H9 (cell line): Measurements from ENCODE around the gene FNIP1. TPM values are rescaled to one million over a fixed set of nuclear protein-coding genes. Genes with fewer than 3 reads are reported as not detected.

Source experiments
- DNase-seq: peaks from one replicate; pipeline ENCODE4 v3.0.0-alpha.2; 2017
- H2AFZ ChIP-seq: one replicate; pipeline ENCODE4 v1.6.1; 2013; ENCODE audit warnings: mild to moderate bottlenecking, low read length, control low read depth, moderate library complexity
- H2AK5ac ChIP-seq: 2 replicates; pipeline ENCODE4 v1.6.1; 2013; ENCODE audit warnings: low read length, control low read depth, mixed read lengths; ENCODE audit not compliant: insufficient read length
- H2BK120ac ChIP-seq: one replicate; pipeline ENCODE4 v1.6.1; 2013; ENCODE audit warnings: low read depth, mild to moderate bottlenecking, low read length, control low read depth, inconsistent platforms; ENCODE audit not compliant: poor library complexity, severe bottlenecking
- H2BK12ac ChIP-seq: 2 replicates; pipeline ENCODE4 v1.6.1; 2013; ENCODE audit warnings: low read length, control low read depth, mixed read lengths, low read depth; ENCODE audit not compliant: insufficient read length
- H2BK15ac ChIP-seq: 2 replicates; pipeline ENCODE4 v1.6.1; 2013; ENCODE audit warnings: low read depth, low read length, control low read depth
- H2BK20ac ChIP-seq: one replicate; pipeline ENCODE4 v1.6.1; 2013; ENCODE audit warnings: low read depth, mild to moderate bottlenecking, low read length, control low read depth, inconsistent platforms; ENCODE audit not compliant: poor library complexity, severe bottlenecking
- H2BK5ac ChIP-seq: 2 replicates; pipeline ENCODE4 v1.6.1; 2013; ENCODE audit warnings: low read length, control low read depth, mixed read lengths; ENCODE audit not compliant: insufficient read length
- H3K14ac ChIP-seq: 2 replicates; pipeline ENCODE4 v1.6.1; 2013; ENCODE audit warnings: low read length, control low read depth; ENCODE audit not compliant: insufficient read depth
- H3K18ac ChIP-seq: 2 replicates; pipeline ENCODE4 v1.6.1; 2013; ENCODE audit warnings: low read depth, mild to moderate bottlenecking, mixed read lengths, low read length, control low read depth; ENCODE audit not compliant: insufficient read length
- H3K23ac ChIP-seq: 2 replicates; pipeline ENCODE4 v1.6.1; 2013; ENCODE audit warnings: low read length, control low read depth, mixed read lengths, low read depth; ENCODE audit not compliant: insufficient read length
- H3K23me2 ChIP-seq: 2 replicates; pipeline ENCODE4 v1.6.1; 2013; ENCODE audit warnings: low read depth, mild to moderate bottlenecking, mixed read lengths, low read length, control low read depth; ENCODE audit not compliant: insufficient read length, poor library complexity, severe bottlenecking
- H3K27ac ChIP-seq: 2 replicates; pipeline ENCODE4 v1.5.1; 2013; ENCODE audit warnings: low read length, control low read depth, mixed read lengths, low read depth; ENCODE audit not compliant: insufficient read length
- H3K27me3 ChIP-seq: 2 replicates; pipeline ENCODE4 v1.6.1; 2013; ENCODE audit warnings: low read length, control low read depth, inconsistent platforms; ENCODE audit not compliant: insufficient read depth
- H3K4ac ChIP-seq: 2 replicates; pipeline ENCODE4 v1.6.1; 2013; ENCODE audit warnings: low read depth, mild to moderate bottlenecking, control low read depth, inconsistent platforms, low read length, moderate library complexity
- H3K4me1 ChIP-seq: 2 replicates; pipeline ENCODE4 v1.6.1; 2013; ENCODE audit warnings: low read length, control low read depth, inconsistent platforms; ENCODE audit not compliant: insufficient read depth
- H3K4me2 ChIP-seq: 2 replicates; pipeline ENCODE4 v1.6.1; 2013; ENCODE audit warnings: low read length, control low read depth, mixed read lengths; ENCODE audit not compliant: insufficient read length, insufficient read depth
- H3K56ac ChIP-seq: 2 replicates; pipeline ENCODE4 v1.6.1; 2013; ENCODE audit warnings: low read depth, mild to moderate bottlenecking, mixed read lengths, low read length, control low read depth; ENCODE audit not compliant: insufficient read length
- H3K79me1 ChIP-seq: 2 replicates; pipeline ENCODE4 v1.6.1; 2013; ENCODE audit warnings: low read depth, mild to moderate bottlenecking, moderate library complexity, low read length, control low read depth, inconsistent platforms; ENCODE audit not compliant: insufficient read depth, poor library complexity, severe bottlenecking
- H3K79me2 ChIP-seq: 2 replicates; pipeline ENCODE4 v1.6.1; 2013; ENCODE audit warnings: low read length, control low read depth, inconsistent platforms; ENCODE audit not compliant: insufficient read depth
- H3K9ac ChIP-seq: 2 replicates; pipeline ENCODE4 v1.6.1; 2013; ENCODE audit warnings: low read length, control low read depth, mixed read lengths; ENCODE audit not compliant: insufficient read length; ENCODE audit errors: extremely low read depth
- H3K9me3 ChIP-seq: one replicate; pipeline ENCODE4 v1.6.1; 2013; ENCODE audit warnings: low read depth, low read length, inconsistent platforms; ENCODE audit not compliant: control insufficient read depth
- H3T11ph ChIP-seq: one replicate; pipeline ENCODE4 v1.6.1; 2013; ENCODE audit warnings: mild to moderate bottlenecking, low read length, control low read depth, inconsistent platforms
- H4K20me1 ChIP-seq: one replicate; pipeline ENCODE4 v1.6.1; 2013; ENCODE audit not compliant: control insufficient read depth, insufficient read length, insufficient read depth
- H4K5ac ChIP-seq: 2 replicates; pipeline ENCODE4 v1.6.1; 2013; ENCODE audit warnings: low read depth, mild to moderate bottlenecking, mixed read lengths, low read length, control low read depth; ENCODE audit not compliant: insufficient read length
- H4K8ac ChIP-seq: replicated peaks from 2 replicates; pipeline ENCODE4 v1.6.1; 2013; ENCODE audit warnings: low read length, control low read depth, mixed read lengths, low read depth; ENCODE audit not compliant: insufficient read length
- H4K91ac ChIP-seq: 2 replicates; pipeline ENCODE4 v1.6.1; 2013; ENCODE audit warnings: low read depth, mild to moderate bottlenecking, moderate library complexity, mixed read lengths, low read length, control low read depth; ENCODE audit not compliant: insufficient read length
- H3K27ac Mint-ChIP-seq, 3 experiments: 2 replicates in 2 of 3; 3 replicates in 1 of 3; pipeline ENCODE4 v1.8.0; 2020 to 2021; ENCODE audit warnings: mixed read lengths in 3 of 3, mild to moderate bottlenecking in 1 of 3, moderate library complexity in 1 of 3
- H3K27me3 Mint-ChIP-seq: 2 replicates; pipeline ENCODE4 v1.8.0; 2021; ENCODE audit warnings: low read depth, mild to moderate bottlenecking, moderate library complexity, mixed read lengths
- H3K36me3 Mint-ChIP-seq, 3 experiments: 2 replicates in 2 of 3; 3 replicates in 1 of 3; pipeline ENCODE4 v1.8.0; 2020 to 2021; ENCODE audit warnings: low read depth in 3 of 3, mixed read lengths in 3 of 3; ENCODE audit not compliant: insufficient read depth in 1 of 3
- H3K4me1 Mint-ChIP-seq, 2 experiments: 2 replicates each; pipeline ENCODE4 v1.8.0; 2020; ENCODE audit warnings: mixed read lengths in 2 of 2
- H3K4me3 Mint-ChIP-seq, 2 experiments: 2 replicates in 1 of 2; 3 replicates in 1 of 2; pipeline ENCODE4 v1.8.0; 2020 to 2021; ENCODE audit warnings: mild to moderate bottlenecking in 2 of 2, mixed read lengths in 2 of 2, moderate library complexity in 1 of 2
- H3K9me3 Mint-ChIP-seq, 2 experiments: 2 replicates in 1 of 2; 3 replicates in 1 of 2; pipeline ENCODE4 v1.8.0; 2020; ENCODE audit warnings: mild to moderate bottlenecking in 2 of 2, mixed read lengths in 2 of 2, moderate library complexity in 1 of 2
- WGBS: extraction: QIAGEN DNeasy Blood & Tissue Kit; methylation state at CpG from one replicate; pipeline ENCODE4 v1.1.7; 2013; ENCODE audit warnings: missing lambda C conversion rate, low lambda C conversion rate, mixed read lengths; ENCODE audit not compliant: insufficient read length; ENCODE audit errors: extremely low coverage; 5-methylcytosine and 5-hydroxymethylcytosine counted together
- total RNA-seq: library from RNA; stranded (reverse); gene quantifications from 2 replicates; pipeline ENCODE4 v1.2.1, GENCODE V29; 2021
- TF ChIP-seq, protein P1 (sequence below): fragments of 200-600 bp; sonication (generic); conservative IDR thresholded peaks from 3 replicates; pipeline ENCODE4 v1.8.0; 2021; ENCODE audit warnings: antibody characterized with exemption, mild to moderate bottlenecking

FNIP1 gene
- total RNA-seq, 1 experiment from 2014 or later, result 13.4 TPM

DNA sequence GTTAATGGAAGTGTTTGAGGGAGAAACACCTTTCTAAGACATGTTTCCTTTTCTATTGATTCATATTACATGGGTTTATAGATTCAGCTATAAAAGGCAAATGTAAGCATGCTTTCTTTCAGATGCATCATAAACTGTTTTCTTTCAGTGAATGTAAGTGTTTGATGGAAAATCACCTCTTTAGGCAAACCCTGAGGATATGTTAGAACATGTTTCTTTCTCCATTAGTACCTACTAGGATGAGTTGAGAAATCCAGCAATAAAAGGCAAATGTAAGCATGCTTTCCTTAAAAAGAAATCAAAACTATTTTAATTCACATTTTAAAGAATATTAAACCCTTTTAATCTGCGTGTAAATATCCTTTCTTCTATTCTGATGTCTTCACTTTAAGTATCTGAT is 31.6 kb downstream of the FNIP1 start:
- no peak overlapping the region for H3K27ac Mint-ChIP-seq
- no peaks in the 10 kb centered on the region for H4K20me1 ChIP-seq

More for the DNA sequence above, 31.6 kb downstream of the FNIP1 start:
- Mint-ChIP-seq H3K27me3 (no peaks in the 10 kb centered on the region), H3K4me1 (peaks cover 2 to 10% of the 10 kb centered on the region in 2 experiments; a peak in 2 of 4 replicates), H3K4me3 (no peak overlapping the region), H3K9me3 (peaks cover 0 to 8% of the 10 kb centered on the region in 2 experiments; a peak in 3 of 5 replicates), H3K36me3 (peaks cover 8 to 11% (median 10%) of the 10 kb centered on the region in 3 experiments; a peak in 6 of 7 replicates)
- Histone ChIP-seq H3K56ac (no peak overlapping the region), H2BK15ac (no peak overlapping the region), H4K91ac (no peak overlapping the region), H3K4ac (no peak overlapping the region), H3K4me1 (no peaks in the 10 kb centered on the region), H2AFZ (no peak overlapping the region), H3K4me2 (no peak overlapping the region), H3K27ac (no peak overlapping the region), H3K9ac (no peak overlapping the region), H4K5ac (no peak overlapping the region), H3K79me1 (peaks cover 13% of the 10 kb centered on the region), H3K23me2 (no peaks in the 10 kb centered on the region), H3T11ph (no peak overlapping the region), H4K8ac (no peak overlapping the region), H3K9me3 (no peaks in the 10 kb centered on the region), H3K14ac (no peak overlapping the region), H3K79me2 (peaks cover 7% of the 10 kb centered on the region; the same call in 1 of the 2 replicates), H2AK5ac (no peak overlapping the region), H3K27me3 (no peaks in the 10 kb centered on the region), H2BK20ac (no peak overlapping the region), H2BK120ac (no peak overlapping the region), H2BK5ac (no peak overlapping the region), H3K23ac (no peak overlapping the region), H3K18ac (no peak overlapping the region), H2BK12ac (no peak overlapping the region)
- TF ChIP-seq, protein P1, sequence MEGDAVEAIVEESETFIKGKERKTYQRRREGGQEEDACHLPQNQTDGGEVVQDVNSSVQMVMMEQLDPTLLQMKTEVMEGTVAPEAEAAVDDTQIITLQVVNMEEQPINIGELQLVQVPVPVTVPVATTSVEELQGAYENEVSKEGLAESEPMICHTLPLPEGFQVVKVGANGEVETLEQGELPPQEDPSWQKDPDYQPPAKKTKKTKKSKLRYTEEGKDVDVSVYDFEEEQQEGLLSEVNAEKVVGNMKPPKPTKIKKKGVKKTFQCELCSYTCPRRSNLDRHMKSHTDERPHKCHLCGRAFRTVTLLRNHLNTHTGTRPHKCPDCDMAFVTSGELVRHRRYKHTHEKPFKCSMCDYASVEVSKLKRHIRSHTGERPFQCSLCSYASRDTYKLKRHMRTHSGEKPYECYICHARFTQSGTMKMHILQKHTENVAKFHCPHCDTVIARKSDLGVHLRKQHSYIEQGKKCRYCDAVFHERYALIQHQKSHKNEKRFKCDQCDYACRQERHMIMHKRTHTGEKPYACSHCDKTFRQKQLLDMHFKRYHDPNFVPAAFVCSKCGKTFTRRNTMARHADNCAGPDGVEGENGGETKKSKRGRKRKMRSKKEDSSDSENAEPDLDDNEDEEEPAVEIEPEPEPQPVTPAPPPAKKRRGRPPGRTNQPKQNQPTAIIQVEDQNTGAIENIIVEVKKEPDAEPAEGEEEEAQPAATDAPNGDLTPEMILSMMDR, result no peak
- no peak for DNase-seq
- no CpG with 5 or more reads among the region's 1 CpG for WGBS
